ENCODE results near the gene RNF14.

GRCh38 chr5:141960018-141960417 is 8.9 kb upstream of the RNF14 start:
- peak; percentile 10 to 38 (median 32); a peak in 4 of 6 replicates for TF ChIP-seq CTCF (IDR thresholded peaks at IDR 0.05 in 2 of 3, conservative IDR thresholded peaks at IDR 0.05 in 1 of 3; ENCODE audit: control insufficient read depth in 2 of 3, extremely low read depth in 1 of 3, insufficient read depth in 1 of 3, low read depth in 3 of 3, low read length in 3 of 3)
- TF ChIP-seq FOXM1 (IDR thresholded peaks at IDR 0.05; ENCODE audit: low read depth, low read length) = no peak
- TF ChIP-seq ESRRA (IDR thresholded peaks at IDR 0.05; ENCODE audit: low read length) = no peak
- no peak for TF ChIP-seq CHD1 (IDR thresholded peaks at IDR 0.05; ENCODE audit: low read depth, low read length)
- TF ChIP-seq TAF1 (IDR thresholded peaks at IDR 0.05; ENCODE audit: borderline replicate concordance, low read depth, low read length) = no peak
- TF ChIP-seq TARDBP (IDR thresholded peaks at IDR 0.05; ENCODE audit: borderline replicate concordance) = no peak
